Prostate gland (tissue), 2 donors: Measurements from ENCODE around the gene ZNRF1. TPM values are rescaled to one million over a fixed set of nuclear protein-coding genes. Genes with fewer than 3 reads are reported as not detected.

ENCODE experiments used
- DNase-seq: peaks from one replicate; pipeline ENCODE4 v3.0.0-alpha.2; 2019; ENCODE audit warnings: low spot score
- H3K27ac ChIP-seq, 2 donors: fragments of 200-600 bp; sonication (generic); 2 replicates each; pipeline ENCODE4 v1.5.1; 2017 to 2019
- H3K27me3 ChIP-seq: fragments of 200-600 bp; sonication (generic); replicated peaks from 2 replicates; pipeline ENCODE4 v1.5.1; 2019; ENCODE audit not compliant: insufficient read depth
- H3K36me3 ChIP-seq, 2 donors: fragments of 200-600 bp; sonication (generic); 1 replicate in 1 of 2; 2 replicates in 1 of 2; pipeline versions ENCODE4 v1.5.1 to v1.8.1; 2017 to 2019
- H3K4me1 ChIP-seq: fragments of 200-600 bp; sonication (generic); replicated peaks from 2 replicates; pipeline ENCODE4 v1.5.1; 2019
- H3K4me3 ChIP-seq, 2 donors: fragments of 200-600 bp; sonication (generic); 2 replicates each; pipeline ENCODE4 v1.5.1; 2017 to 2019
- H3K9me3 ChIP-seq: fragments of 200-600 bp; sonication (generic); 2 replicates; pipeline ENCODE4 v1.5.1; 2017
- POLR2A ChIP-seq: fragments of 450-650 bp; IDR thresholded peaks from one replicate; pipeline ENCODE4 v1.6.1; 2016; ENCODE audit warnings: antibody characterized with exemption, mild to moderate bottlenecking
- POLR2AphosphoS5 ChIP-seq: sonication (generic); formaldehyde crosslinking; IDR thresholded peaks from one replicate; pipeline ENCODE4 v1.6.1; 2017; ENCODE audit warnings: antibody characterized with exemption
- WGBS: methylation state at CpG from one replicate; pipeline ENCODE4 v1.1.5; 2018; 5-methylcytosine and 5-hydroxymethylcytosine counted together
- intact Hi-C: fragments of 100-400 bp; cut with DNase I; formaldehyde crosslinking; loops from one replicate; pipeline ENCODE4 v1.14.2; 2022
- total RNA-seq, 2 donors: library from RNA; depleted of rRNA; stranded (reverse); fragments of >200 nt; gene quantifications; one replicate each; pipeline ENCODE4 v1.1.0, GENCODE V29; 2016
- TF ChIP-seq, protein P1 (sequence below), 4 experiments: fragments of 200-600 bp in 2 of 4; fragments of 450-650 bp in 2 of 4; sonication (generic) in 2 of 4; IDR thresholded peaks; 1 replicate in 3 of 4; 2 replicates in 1 of 4; pipeline ENCODE4 v1.5.1; 2016 to 2019; ENCODE audit warnings: antibody characterized with exemption in 4 of 4, mild to moderate bottlenecking in 2 of 4, moderate library complexity in 2 of 4

The ZNRF1 gene
- total RNA-seq, 2 donors from 2014 or later, result 15.6 to 64.2 TPM

DNA sequence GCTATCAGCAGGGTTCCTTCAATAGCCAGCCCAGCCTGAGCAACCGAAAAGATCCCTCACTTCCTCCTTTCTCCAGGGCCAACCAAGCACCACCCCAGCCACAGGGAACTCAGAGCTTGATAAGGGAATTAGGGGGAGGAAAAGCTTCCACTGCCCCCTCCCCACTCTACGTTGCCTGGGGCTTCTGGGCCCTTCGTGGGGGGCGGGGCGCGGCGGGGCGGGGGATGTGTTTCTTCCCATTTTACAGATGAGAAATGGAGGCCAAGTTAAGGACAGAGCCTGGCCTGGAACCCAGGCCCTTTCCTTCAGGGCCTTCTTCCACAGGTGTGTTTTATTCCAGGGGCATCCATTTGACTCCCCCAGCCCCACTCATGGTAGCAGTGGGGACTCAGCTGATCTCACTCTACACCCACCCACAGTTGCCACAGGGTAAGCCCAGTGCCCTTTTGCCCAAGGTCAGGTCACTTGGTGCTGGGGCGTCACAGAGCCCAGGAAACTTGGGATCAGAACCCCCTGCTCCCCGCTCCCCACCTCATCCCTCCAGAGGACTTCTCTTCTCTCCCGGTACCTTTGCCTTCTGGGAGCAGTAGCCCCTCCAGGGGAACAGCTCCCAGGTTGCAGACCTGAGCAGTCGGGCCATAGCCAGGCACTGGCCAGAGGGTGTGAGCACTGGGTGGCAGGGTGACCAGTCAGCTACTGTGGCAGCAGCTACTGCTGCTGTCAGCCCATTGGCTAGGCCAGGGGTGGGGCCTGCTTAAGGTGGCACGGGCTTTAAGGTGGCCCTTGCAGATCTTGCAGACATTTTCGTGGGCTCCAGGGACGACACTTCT lies 117.5 kb downstream of the ZNRF1 start, which contains the start of gene LDHD:
Gene LDHD (minus strand): TSS at position 700 of the 830 bp plus-strand sequence. CDS start 60 bp downstream, at position 640.
- Histone ChIP-seq H3K4me1 (no peaks in the 10 kb centered on the region), H3K4me3 (peak within 1 kb of the TSS; percentile 36 to 48), H3K27ac (peak within 1 kb of the TSS; percentile 51 to 60), H3K27me3 (no peaks in the 10 kb centered on the region), H3K36me3 (no peaks in the 10 kb centered on the region), H3K9me3 (no peaks in the 10 kb centered on the region)
- DNase-seq, result peak; percentile 80
- intact Hi-C loops, result loop anchor here (10.0 kb wide), 2 partner anchors 301 to 411 kb away; partner anchors contain the start of gene MLKL
- WGBS, result 41% methylated on average over 15 of the region's 15 CpGs
- TF ChIP-seq POLR2AphosphoS5 (peak; percentile 81), POLR2A (peak; percentile 23)
- TF ChIP-seq, protein P1, sequence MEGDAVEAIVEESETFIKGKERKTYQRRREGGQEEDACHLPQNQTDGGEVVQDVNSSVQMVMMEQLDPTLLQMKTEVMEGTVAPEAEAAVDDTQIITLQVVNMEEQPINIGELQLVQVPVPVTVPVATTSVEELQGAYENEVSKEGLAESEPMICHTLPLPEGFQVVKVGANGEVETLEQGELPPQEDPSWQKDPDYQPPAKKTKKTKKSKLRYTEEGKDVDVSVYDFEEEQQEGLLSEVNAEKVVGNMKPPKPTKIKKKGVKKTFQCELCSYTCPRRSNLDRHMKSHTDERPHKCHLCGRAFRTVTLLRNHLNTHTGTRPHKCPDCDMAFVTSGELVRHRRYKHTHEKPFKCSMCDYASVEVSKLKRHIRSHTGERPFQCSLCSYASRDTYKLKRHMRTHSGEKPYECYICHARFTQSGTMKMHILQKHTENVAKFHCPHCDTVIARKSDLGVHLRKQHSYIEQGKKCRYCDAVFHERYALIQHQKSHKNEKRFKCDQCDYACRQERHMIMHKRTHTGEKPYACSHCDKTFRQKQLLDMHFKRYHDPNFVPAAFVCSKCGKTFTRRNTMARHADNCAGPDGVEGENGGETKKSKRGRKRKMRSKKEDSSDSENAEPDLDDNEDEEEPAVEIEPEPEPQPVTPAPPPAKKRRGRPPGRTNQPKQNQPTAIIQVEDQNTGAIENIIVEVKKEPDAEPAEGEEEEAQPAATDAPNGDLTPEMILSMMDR (IDR thresholded peaks at IDR 0.05), result no peak

DNA sequence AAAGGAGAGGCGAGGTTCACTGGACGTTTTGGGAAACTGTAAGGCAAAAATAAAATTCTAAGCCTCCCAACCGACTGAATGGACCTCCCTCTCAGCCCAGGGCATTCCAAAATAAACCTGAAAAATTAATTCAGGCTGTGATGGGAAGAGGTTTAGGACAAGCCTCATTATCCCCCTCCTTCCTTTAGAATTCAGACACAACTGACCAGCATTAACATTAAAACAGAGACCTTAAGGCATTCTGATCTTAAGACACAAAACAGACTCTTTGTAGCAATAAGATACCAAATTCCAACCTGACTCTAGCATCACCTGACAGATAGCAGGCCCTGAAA lies 118.1 kb downstream of the ZNRF1 start:
- intact Hi-C loops, result loop anchor here (10.0 kb wide), 2 partner anchors 302 to 412 kb away; partner anchors contain the start of gene MLKL
- no peaks in the 10 kb centered on the region for H3K36me3 ChIP-seq
- WGBS, result 52% methylated on average over 3 of the region's 3 CpGs
- H3K4me3 ChIP-seq, result peak overlapping the region; percentile 36 to 48
- no peaks in the 10 kb centered on the region for H3K27me3 ChIP-seq
- DNase-seq, result no peak
- TF ChIP-seq, protein P1 (IDR thresholded peaks at IDR 0.05), result no peak
- no peak for TF ChIP-seq POLR2A
- TF ChIP-seq POLR2AphosphoS5, result no peak
- no peaks in the 10 kb centered on the region for H3K4me1 ChIP-seq
- H3K27ac ChIP-seq, result no peak overlapping the region
- H3K9me3 ChIP-seq, result no peaks in the 10 kb centered on the region

DNA sequence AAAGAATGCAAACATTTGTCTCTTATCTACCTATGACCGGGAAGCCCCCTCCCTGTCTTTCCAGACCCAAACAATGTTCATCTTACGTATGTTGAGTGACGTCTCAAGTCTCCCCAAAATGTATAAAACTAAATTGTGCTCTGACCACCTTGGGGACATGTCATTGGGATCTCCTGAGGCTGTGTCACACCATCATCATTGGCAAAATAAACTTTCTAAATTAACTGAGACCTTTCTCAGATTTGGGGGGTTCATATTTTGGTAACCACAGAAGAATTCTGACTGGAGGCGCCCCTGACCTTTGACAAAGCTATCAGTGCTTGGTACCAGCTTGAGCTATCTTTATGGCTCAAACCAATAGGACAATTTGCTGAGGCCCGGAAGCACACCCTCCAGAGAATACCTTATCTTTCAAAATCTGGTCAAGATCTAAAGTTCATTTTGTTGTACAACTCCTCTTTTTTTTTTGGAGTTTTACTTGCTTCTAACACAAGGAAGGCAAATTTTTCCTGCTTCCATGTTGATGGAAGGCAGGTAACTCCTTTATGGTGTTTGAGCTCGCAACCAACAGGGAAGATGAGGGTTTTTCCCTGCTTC lies 120.2 kb downstream of the ZNRF1 start:
- Histone ChIP-seq H3K36me3 (no peaks in the 10 kb centered on the region), H3K9me3 (no peaks in the 10 kb centered on the region), H3K4me3 (no peak overlapping the region), H3K27me3 (no peaks in the 10 kb centered on the region), H3K4me1 (no peaks in the 10 kb centered on the region), H3K27ac (no peak overlapping the region)
- TF ChIP-seq POLR2A (no peak), POLR2AphosphoS5 (no peak)
- TF ChIP-seq, protein P1 (IDR thresholded peaks at IDR 0.05), result no peak
- 82% methylated on average over 6 of the region's 6 CpGs for WGBS
- no peak for DNase-seq
- intact Hi-C loops, result loop anchor here (10.0 kb wide), 2 partner anchors 304 to 414 kb away; partner anchors contain the start of gene MLKL

DNA sequence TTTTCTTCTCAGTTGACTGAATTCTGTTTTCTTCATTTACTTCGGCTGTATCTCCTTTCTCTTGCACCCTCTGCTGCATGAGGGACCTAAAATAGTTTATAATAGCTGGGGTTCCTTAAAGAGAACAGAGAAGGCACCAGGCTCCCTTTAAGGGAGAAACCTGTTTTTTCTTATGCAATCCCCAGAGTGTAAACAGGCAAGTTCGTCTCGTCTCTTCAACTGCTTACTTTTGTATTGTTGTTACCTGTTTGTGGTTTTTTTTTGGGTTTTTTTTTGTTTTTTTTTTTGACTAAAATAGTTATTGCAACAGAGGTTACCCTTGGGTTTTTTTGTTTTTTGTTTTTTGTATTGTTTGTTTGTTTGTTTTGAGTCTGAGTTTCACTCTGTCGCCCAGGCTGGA lies 121.4 kb downstream of the ZNRF1 start:
- 68% methylated on average over 4 of the region's 4 CpGs for WGBS
- Histone ChIP-seq H3K4me1 (no peaks in the 10 kb centered on the region), H3K9me3 (no peaks in the 10 kb centered on the region), H3K27ac (no peak overlapping the region), H3K36me3 (no peaks in the 10 kb centered on the region), H3K27me3 (no peaks in the 10 kb centered on the region), H3K4me3 (no peak overlapping the region)
- no peak for TF ChIP-seq POLR2AphosphoS5
- TF ChIP-seq POLR2A, result no peak
- TF ChIP-seq, protein P1 (IDR thresholded peaks at IDR 0.05), result no peak
- intact Hi-C loops, result no loop called here
- DNase-seq, result no peak
